ENCODE measurements around the gene MAPKAPK5.

DNA sequence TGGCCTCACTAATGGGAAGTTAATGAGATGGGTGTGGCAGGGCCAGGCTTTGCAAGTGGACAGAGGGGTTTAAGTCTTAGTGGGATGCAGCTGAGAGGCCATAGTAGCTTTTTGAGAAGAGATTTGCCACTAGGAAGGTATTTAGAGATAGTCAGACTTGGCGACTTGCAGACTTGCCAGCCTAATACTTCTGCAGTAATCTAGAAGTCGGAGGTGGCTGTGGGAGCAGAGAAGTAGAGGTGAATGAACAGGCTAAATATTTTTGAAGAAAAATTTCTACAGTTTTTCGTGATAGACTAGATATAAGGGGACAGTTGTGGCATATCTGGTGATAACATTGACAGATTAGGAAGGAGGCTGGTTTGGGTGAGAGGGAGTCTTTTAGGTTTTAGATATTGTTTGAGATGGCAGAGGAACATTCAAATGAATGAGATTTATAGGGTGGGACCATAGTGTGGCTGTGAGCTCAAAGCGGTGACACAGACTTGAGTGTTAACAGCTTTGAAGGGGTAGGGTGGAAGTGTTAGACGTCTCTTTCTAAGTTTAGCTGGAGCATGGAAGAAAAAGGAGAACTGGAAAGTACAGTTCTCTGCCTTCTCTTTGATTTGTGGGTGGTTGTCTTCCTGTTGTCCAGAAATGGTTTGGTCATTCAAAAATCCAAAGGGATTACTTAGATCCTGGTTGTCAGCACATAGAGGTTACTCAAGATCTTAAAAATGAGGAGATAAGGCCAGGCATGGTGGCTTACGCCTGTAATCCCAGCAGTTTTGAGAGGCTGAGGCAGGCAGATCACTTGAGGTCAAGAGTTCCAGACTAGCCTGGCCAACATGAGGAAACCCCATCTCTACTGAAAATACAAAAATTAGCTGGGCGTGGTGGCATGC is 44.9 kb downstream of the MAPKAPK5 start:
- TF ChIP-seq GATA1 (IDR thresholded peaks at IDR 0.05; ENCODE audit: low read depth, low read length), result no peak
- no peak for TF ChIP-seq POLR2A (IDR thresholded peaks at IDR 0.05; ENCODE audit: low read length)
